Effector memory CD4-positive, alpha-beta T cell (primary cell): ENCODE results near the gene CXorf58.

Experiments used
- DNase-seq, 3 donors: peaks; one replicate each; pipeline ENCODE4 v3.0.0-alpha.2; 2020
- H3K27ac ChIP-seq: 2 replicates; pipeline ENCODE4 v1.7.0; 2013; ENCODE audit warnings: mild to moderate bottlenecking, low read length, moderate library complexity; ENCODE audit not compliant: insufficient read depth, poor library complexity, severe bottlenecking
- H3K27me3 ChIP-seq: replicated peaks from 2 replicates; pipeline ENCODE4 v1.7.0; 2013; ENCODE audit warnings: mild to moderate bottlenecking, low read length; ENCODE audit not compliant: insufficient read depth, control insufficient read depth, poor library complexity, severe bottlenecking
- H3K36me3 ChIP-seq: 2 replicates; pipeline ENCODE4 v1.7.0; 2013; ENCODE audit warnings: mild to moderate bottlenecking, low read length, moderate library complexity; ENCODE audit not compliant: control insufficient read depth, insufficient read depth
- H3K4me1 ChIP-seq: 2 replicates; pipeline ENCODE4 v1.7.0; 2013; ENCODE audit warnings: low read length, mild to moderate bottlenecking; ENCODE audit not compliant: control insufficient read depth, insufficient read depth, poor library complexity, severe bottlenecking
- H3K4me3 ChIP-seq: 2 replicates; pipeline ENCODE4 v1.7.0; 2013; ENCODE audit warnings: low read length, low read depth, mild to moderate bottlenecking; ENCODE audit not compliant: insufficient read depth, poor library complexity, severe bottlenecking
- H3K9me3 ChIP-seq: 2 replicates; pipeline ENCODE4 v1.7.0; 2013; ENCODE audit warnings: mild to moderate bottlenecking, low read length, moderate library complexity; ENCODE audit not compliant: control insufficient read depth

CXorf58 gene

DNA sequence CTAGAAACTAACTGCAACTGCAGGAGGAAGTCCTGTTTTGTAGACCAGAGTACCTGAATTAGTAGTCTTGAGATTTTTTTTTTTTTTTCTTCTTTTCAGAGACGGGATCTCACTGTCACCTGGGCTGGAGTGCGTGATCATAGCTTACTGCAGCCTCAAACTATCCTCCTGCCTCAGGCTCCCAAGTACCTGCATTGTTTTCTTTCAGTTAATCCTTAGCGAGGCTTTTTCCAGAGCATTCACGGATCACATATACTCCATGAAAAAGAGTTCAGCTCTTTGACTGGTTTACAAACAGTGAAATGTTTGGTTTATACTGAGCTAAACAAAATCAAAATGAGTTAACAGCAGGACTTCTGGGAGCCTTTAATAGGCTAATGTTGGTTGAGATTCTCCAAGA is 73.4 kb downstream of the CXorf58 start:
- H3K9me3 ChIP-seq, result no peaks in the 10 kb centered on the region
- H3K4me3 ChIP-seq, result no peak overlapping the region
- H3K4me1 ChIP-seq, result no peaks in the 10 kb centered on the region
- H3K27me3 ChIP-seq, result no peaks in the 10 kb centered on the region
- no peak overlapping the region for H3K27ac ChIP-seq
- no peaks in the 10 kb centered on the region for H3K36me3 ChIP-seq
- no peak for DNase-seq

DNA sequence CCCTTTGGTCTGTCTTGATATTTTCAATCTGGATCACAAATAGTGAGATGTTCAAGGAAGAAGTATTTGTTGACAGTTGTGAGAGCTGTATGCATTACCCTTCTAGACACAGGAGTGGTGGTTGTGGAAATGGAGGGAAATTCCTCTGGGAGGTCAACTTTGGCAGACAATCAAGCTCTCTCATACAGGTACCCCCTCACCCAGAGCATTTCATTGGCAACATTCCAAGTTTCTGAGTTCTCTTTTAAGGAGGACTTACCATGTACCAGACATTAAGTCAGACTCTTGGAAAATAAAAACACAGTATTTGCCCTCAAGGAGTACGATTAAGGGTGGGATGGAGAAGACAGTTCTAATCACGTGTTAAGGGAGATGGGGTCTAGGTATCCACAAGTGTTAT is 73.9 kb downstream of the CXorf58 start:
- DNase-seq, result no peak

DNA sequence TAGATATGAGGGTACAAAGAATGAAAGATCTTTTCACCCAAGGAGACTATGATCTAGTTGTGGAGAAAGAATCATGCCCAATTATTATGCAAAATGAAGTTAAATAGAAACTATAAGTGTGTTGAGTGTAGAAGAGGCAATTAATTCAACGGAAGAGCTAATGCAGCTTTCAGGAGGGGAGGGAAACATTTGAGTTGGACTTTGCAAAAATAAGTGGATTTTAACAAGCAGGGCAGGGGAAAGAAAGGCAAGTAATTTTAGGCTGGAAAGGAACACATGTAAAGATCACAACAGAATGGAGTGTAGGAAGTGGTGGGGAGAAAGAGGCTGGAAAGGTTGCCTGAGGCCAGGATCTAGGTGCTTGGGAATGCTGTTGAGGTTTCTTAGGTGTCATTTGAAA is 75.1 kb downstream of the CXorf58 start:
- peaks cover under 1% of the 10 kb centered on the region for H3K36me3 ChIP-seq
- DNase-seq, result no peak

More for the DNA sequence above, 73.9 kb downstream of the CXorf58 start:
- Histone ChIP-seq H3K27ac (no peak overlapping the region), H3K4me3 (no peak overlapping the region), H3K4me1 (no peaks in the 10 kb centered on the region), H3K36me3 (no peaks in the 10 kb centered on the region), H3K27me3 (no peaks in the 10 kb centered on the region), H3K9me3 (no peaks in the 10 kb centered on the region)

More for the DNA sequence above, 75.1 kb downstream of the CXorf58 start:
- Histone ChIP-seq H3K27ac (no peak overlapping the region), H3K9me3 (no peaks in the 10 kb centered on the region), H3K4me3 (no peak overlapping the region), H3K4me1 (no peaks in the 10 kb centered on the region), H3K27me3 (no peaks in the 10 kb centered on the region)
